ENCODE results near the gene TBC1D16. TPM values are rescaled to one million over a fixed set of nuclear protein-coding genes. Genes with fewer than 3 reads are reported as not detected.
"Not testable (repeated sequence)": the region's sequence is repeated elsewhere in the genome, so short reads cannot be mapped to it uniquely, and the experiment has no call there.

The TBC1D16 gene
- total RNA-seq, 1 donor from 2014 or later = 48.8 TPM

DNA sequence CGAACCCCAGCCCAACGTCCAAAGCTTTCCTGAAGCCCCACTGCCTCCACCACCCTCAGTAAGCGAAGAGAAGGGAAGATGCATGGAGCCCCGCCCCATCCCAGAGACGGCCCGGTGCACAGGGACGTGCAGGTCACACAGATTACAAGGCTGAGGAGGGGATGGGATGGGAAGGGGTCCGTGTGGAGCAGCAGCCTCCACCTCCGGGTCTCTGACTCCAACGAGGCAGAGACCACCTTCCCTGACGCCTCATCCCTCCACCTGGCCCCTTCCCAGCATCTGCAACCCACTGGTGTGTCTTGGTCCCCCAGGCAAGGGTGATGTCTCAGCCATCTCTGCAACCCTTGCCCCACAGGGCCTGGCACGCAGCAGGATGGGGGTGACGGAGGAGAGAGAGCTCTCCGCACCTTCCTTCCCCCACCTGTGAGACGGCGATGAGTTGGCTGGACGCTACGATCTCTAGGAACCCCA, 58.5 kb downstream of the TBC1D16 start:
- no peak for DNase-seq (ENCODE audit: low read depth in 2 of 2)

DNA sequence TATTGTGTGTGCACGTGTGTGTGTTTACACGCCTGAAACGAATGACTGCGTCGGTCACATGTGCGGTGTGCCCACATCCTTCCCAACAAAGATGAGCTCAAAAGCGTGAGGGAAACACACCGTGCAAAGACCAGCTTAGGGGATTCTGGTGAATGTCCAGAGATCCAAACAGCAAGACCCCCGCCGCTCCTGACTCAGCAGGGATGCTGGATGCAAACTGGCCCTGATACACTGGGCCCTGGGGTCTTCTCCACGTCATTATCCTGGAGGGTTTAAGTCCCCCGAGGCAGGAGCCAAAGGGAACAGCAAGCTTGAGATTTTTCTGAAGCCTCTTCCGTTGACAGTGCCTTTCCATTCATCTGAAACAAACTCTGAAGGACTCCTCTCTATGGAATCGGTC, 59.2 kb downstream of the TBC1D16 start:
- no peak for DNase-seq (ENCODE audit: low read depth in 2 of 2)

DNA sequence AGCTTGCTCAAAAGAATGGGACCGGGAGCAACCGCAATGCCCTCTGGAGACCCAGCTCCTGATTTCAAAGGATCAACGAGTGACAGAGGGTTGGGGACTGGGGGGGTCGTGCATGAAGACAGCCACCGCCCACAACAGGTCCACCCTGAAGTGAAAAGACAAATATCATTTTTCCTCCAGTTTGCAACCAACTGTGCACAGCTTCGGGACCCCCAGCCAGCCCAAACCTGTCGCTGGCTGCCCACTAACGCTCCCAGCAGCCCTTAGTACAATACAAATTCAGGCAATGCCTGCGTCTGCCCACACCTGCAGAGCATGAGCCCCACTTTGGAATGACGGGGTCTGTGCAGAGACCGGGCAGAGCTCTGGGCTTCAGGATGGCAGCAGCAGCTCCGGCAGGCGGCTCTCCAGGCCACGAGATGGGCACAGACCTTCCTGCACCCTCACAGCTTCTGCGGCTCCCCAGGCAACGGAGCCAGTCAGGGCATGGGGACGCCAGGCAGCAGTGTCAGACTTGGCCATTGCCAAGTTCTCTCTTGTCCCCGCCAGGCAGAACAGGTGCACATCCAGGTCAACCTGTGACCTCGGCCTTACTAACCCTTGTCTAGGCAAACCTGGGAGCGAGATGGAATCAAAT, 60.1 kb downstream of the TBC1D16 start:
- no peak for DNase-seq (ENCODE audit: low read depth in 2 of 2)

DNA sequence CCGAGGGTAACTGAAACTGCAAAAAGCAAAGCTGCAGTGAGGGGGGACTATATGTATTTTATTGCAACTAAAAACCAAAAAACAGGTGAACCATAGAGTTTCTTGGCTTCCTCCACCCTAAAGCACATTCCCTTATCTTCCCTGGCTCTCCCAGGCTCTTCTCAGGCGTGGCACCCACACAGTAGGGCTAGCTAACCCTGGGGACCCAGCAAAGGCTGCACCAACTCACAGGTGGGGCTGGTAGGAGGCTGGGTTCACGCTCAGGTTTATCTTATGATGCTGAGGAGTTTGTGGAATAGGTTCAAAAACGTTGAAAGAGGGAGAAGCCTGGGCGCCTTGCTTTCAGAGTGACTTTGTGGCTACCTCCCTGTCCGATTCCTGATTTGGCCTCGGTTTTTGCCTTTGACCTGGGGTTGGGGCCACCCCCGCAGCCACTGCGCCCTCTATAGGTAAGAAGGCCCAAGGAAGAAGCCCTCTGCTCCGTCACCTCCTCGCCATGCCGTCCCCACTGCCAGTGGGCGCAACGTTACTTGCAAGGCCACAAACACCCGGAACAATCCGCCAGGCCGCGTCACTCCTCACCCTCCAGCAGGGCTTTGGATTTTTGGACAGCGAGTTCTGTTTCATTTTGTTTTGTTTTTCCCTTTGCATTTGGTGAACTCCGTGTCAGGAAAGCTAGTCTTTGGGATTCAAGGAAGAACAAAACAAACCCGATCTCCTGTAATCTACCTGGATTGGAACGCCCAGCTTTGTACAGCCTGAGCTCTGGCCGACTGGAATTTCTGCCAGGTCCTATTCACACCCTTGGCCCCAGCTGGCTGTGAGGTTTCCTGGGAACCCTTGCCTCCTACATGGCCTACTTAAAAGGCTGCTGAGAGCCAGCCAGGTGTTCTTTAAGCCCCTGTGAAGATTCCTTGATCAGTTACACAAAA, 60.8 kb downstream of the TBC1D16 start:
- DNase-seq (ENCODE audit: low read depth in 2 of 2) = no peak

DNA sequence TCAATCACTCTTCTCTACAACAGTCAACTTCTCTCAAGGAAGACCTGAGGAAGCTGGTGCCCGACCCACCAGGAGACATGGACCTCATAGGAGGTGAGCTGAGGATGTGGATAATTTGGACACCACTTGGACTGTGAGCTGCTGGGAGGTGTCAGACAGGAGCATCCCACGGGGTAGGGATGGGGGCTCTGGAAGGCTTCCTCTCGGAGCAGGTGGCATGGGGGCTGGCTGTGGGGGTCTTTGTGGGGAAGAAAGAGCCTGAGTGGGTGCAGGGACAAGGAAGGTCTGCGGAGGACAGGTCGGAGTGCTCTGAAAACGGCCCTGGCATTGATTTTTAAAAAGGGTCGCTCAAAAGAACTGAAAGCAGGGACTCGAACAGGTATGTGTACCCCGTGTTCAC, 64.0 kb downstream of the TBC1D16 start:
- no peak for DNase-seq (ENCODE audit: low read depth in 2 of 2)

DNA sequence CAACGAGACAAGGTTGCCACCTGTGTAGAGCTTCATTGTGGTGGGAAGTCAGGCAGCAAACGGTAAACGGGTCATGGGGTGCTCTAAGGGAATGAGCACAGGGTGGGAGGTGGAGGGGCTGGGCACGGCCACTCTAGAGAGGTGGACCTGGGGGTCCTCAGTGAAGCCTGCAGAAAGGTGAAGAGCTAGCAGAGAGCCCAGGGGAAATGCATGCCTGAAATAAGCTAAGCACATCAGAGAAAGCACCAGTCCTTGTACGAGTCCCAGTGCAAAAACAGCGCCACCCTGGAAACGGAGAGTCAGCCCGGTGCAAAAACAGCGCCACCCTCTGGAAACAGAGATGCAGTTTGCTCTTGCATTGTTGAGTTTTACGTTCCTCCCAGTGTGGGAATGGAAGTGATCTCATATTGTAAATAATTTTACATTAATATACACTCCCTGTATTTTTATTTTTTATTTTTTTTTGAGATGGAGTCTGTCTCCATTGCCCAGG, 65.0 kb downstream of the TBC1D16 start:
- DNase-seq (ENCODE audit: low read depth in 2 of 2) = peak; percentile 79 to 80

DNA sequence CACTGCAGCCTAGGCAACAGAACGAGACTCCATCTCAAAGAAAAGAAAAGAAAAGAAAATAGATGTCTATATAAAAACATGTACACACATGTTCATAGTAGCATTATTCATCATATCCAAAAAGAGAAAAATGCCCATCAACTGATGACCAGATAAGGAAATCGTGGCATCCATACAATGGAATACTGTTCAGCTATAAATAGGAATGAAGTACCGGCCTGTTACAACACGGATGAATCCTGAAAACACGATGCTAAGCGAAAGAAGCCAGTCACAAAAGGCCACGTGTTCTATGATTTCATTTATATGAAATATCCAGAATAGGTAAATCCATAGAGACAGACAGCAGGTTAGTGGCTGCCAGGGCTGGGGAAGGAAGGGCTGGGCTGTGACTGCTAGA, 65.8 kb downstream of the TBC1D16 start:
- no peak for DNase-seq (ENCODE audit: low read depth in 2 of 2)

DNA sequence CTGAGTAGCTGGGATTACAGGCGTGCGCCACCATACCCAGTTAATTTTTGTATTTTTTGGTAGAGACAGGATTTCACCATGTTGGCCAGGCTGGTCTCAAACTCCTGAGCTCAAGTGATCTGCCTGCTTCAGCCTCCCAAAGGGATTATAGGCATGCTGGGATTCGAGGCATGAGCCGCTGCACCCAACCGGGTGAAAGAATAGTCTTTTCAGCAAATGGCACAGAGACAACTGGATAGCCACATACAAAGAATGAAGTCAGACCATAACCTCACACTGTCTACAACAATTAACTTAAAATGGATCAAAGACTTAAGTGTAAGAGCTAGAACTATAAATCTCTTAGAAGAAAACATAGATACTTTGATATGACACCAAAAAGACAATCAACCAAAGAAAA, 67.6 kb downstream of the TBC1D16 start:
- no peak for DNase-seq (ENCODE audit: low read depth in 2 of 2)

DNA sequence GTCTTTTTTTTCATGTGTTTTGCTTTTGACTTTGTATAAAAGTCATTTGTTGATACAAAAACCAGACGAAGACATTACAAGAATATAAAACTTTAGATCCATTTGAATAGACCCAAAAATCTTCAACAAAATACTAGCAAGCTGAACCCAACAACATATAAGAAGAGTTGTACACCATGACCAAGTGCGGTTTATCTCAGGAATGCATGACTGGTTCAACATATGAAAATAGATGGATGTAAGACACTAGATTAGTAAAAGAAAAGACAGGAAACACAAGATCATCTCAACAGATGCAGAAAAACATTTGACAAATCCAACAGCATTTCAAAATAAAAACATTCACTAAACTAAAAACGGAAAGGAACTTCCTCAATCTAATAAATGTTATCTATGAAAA, 69.0 kb downstream of the TBC1D16 start:
- no peak for DNase-seq (ENCODE audit: low read depth in 2 of 2)

DNA sequence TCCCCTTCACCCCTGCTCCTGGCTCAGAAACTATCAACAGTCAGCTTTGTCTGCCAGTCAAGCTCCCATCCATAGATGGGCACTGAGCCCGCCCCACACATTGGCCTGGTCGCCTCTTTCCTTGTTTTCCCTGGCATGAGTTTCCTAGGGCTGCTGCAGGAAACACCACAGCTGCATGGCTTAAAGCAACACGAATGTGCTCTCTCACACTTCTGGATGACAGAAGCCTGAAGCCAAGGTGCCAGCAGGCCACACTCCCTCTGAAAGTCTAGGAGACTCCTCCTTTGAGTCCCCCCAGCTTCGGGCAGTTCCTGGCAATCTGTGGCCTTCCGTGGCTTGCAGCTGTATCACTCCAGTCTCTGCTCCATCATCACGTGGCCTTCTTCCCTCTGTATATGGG, 69.9 kb downstream of the TBC1D16 start:
- DNase-seq (ENCODE audit: low read depth in 2 of 2) = peak in 1 of 2 donors; percentile 73

DNA sequence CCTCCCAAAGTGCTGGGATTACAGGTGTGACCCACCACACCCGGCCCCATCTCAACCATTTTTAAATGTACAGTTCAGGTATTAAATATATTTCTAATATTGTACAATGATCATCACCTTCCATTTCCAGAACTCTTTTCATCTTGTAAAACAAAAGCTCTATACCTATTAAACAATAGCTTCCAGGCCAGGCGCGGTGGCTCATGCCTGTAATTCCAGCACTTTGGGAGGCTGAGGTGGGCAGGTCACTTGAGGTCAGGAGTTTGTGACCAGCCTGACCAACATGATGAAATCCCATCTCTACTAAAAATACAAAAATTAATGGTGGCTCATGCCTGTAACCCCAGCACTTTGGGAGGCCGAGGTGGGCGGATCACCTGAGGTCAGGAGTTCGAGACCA, 73.2 kb downstream of the TBC1D16 start:
- DNase-seq (ENCODE audit: low read depth in 2 of 2) = not testable (repeated sequence)

DNA sequence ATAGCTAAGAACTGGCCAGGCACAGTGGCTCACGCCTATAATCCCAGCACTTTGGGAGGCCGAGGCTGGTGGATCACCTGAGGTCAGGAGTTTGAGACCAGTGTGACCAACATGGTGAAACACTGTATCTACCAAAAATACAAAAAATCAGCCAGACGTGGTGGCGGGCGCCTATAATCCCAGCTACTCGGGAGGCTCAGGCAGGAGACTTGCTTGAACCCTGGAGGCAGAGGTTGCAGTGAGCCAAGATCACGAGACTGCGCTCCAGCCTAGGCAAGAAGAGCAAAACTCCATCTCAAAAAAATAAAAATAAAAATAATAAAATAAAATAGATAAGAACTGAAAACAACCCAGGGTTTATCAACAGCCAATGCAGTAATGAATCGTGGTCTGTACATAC, 74.1 kb downstream of the TBC1D16 start:
- not testable (repeated sequence) for DNase-seq (ENCODE audit: low read depth in 2 of 2)

DNA sequence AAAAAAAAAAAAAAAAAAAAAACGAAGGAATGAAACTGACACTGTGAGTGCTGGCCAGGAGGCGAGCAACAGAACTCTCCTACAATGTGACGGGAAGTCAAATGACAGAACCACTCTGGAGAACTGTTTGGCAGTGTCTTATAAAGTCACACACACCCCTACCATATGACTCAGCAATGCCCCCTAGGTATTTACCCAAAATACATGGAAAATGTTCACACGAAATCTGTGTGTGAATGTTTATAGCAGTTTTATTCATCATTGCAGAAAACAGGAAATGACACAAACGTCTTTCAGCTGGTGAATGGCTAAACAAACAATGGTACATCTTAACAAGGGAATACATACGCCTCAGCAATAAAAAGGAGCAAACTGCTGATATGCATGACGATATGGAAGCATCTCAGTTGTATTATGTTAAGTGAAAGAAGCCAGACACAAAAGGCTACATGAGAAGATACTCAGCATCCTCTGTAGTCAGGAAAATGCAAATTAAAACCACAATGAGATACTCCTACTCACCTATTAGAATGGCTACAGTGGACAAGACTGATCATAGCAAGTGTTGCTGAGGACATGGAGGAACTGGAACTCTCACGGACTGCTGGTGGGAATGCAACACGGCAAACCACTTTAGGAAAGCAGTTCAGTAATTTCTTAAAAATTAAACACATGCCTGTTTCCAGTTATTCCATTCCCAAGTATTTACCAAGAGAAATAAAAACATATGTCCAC, 74.7 kb downstream of the TBC1D16 start:
- DNase-seq (ENCODE audit: low read depth in 2 of 2) = peak; percentile 53 to 96

DNA sequence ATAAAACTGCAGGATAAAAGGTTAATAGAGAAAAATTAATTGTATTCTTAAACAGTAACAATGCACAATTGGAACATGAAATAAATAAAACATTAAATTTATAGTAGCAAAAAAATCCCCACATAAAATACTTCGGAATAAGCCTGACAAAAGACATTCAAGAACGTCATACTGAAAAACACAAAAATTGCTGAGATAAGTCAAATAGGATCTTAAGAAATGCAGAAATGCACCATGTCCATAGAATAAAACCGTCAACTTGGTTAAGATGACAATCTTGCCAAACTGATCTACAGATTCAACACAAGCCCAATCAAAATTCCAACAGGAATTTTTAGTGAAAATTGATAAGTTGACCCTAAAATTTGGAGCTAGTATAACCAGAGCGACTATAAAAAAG, 76.6 kb downstream of the TBC1D16 start:
- DNase-seq (ENCODE audit: low read depth in 2 of 2) = no peak

DNA sequence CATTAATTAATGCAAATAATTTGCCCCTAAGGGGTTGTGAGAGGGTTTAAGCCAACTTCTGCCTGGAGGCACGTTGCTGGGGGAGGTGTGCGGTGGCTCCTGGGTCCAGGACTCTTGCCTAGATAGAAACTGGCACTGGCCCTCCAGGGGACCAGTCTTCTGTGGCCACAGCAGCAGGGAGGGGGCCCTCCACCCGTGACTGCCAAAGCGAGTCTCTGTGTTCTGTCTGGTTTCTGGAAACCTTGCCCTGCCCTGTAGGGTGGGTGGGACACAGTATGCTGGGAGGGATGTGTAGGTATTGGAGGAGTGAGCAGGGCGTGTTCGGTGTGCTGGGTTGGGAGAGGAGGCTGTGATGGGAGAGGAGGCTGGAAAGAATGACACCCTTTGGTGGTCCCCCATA, 78.8 kb downstream of the TBC1D16 start:
- DNase-seq (ENCODE audit: low read depth in 2 of 2) = no peak

DNA sequence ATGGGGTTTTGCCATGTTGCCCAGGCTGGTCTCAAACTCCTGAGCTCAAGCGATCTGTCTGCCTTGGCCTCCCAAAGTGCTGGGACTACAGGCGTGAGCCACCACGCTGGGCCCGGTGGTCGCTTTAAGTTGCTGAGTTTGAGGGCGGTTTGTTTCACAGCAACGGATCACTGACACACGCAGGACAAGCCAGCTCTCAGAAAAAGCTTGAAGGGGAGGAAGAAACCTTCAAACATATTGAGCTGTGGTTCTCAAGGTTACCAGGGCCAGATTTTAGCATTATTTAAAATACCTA, 79.3 kb downstream of the TBC1D16 start:
- DNase-seq (ENCODE audit: low read depth in 2 of 2) = not testable (repeated sequence)

DNA sequence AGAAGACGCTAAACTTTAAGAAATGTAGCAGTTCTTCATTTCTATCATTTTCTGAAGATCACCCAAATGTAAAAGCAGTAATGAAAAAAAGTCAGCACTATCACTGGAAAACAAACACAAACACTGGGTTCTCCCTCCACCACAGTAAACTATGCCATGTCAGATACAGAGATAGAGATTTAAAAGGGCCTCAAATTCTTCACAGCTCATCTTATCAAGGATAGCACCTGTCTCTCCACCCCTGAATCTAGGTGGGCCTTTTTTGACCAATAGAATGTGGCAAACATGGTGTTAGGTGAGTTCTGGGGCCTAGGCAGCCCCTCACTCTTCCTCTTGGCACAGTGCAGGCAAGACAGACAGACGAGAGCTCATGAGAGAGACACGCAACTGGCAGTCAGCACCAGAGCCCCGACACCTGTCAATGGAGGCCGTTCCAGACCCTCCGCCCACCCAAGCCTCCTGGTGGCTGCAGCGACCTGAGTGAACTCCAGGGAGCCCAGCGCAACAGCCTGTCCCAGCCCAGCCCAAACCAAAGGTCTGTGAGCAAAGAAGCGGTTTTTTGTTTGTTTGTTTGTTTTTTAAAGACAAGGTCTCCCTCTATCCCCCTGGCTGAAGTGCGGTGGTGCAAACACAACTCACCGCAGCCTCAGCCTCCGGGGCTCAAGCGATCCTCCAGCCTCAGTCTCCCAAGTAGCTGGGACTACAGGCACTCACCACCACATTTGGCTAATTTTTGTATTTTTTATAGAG, 79.8 kb downstream of the TBC1D16 start:
- DNase-seq (ENCODE audit: low read depth in 2 of 2) = no peak

DNA sequence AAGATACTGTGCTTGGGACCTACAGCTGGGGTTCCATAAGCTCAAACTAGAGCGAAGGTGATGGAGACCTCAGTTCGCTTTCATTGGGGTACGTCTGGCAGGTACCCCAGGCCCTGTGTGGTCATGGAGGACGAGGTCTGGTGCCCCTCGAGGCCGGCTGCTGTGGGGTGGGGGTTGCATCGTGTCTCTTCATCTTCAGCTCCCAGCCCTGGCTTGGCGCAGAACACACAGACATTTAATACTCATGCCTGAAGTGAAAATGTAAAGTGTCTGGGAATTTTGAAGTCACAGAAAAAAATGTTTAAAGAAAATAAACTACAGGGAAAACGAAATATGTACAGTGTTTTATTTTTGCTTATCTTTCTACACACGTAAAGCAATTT, 80.5 kb downstream of the TBC1D16 start:
- DNase-seq (ENCODE audit: low read depth in 2 of 2) = no peak

DNA sequence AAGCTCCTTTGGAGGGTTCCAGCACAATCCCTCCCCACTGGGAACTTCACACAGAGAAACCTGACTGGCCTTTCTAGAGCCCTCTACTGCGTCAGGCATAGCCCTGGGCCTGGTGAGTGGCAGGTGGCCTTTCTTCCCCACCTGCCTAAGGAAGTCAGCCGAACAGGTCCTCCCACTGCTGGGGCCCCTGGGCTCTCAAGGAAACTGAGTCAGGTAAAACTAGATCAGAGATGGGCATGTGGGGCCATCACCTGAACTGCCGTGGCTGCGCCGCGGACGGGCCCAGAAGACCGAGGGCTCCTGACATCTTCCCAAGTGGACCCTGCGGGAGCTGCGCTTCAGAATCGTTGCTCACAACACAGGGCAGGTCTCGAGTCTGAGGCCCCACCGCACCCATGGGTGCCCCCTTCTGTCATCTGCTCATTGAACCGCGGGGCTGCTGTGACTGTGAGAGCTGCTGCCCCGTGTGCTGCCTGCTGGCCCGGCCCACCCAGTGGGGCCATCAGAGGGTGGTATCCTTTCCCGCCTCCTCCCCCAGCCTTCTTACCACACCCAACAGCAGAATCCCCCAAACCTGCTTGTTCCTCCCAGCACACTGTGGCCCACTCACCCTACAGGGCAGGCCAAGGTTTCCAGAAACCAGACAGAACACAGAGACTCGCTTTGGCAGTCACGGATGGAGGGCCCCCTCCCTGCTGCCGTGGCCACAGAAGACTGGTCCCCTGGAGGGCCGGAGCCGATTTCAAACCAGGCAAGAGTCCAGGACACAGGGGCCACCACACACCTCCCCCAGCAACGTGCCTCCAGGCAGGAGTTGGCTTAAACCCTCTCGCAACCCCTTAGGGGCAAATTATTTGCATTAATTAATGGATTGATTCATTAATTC, 81.1 kb downstream of the TBC1D16 start:
- no peak for DNase-seq (ENCODE audit: low read depth in 2 of 2)

DNA sequence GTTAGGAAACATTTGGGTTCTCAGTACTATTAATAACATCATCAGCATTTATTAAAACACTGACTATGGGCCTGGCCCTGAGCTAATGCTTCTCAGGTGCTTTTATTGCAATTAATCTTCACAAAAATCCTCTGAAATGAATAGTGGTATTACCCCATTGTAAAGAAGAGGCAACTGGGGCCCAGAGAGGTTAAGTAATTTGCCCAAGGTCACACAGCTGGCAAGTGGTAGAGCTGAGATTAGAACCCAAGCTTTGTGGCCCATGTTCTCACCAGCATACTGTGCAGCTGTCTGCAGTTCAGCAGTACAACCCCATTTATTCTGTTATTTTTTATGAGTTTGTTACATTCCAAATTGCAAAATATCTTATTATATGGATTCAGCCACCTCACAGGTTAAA, 82.3 kb downstream of the TBC1D16 start:
- no peak for DNase-seq (ENCODE audit: low read depth in 2 of 2)

DNA sequence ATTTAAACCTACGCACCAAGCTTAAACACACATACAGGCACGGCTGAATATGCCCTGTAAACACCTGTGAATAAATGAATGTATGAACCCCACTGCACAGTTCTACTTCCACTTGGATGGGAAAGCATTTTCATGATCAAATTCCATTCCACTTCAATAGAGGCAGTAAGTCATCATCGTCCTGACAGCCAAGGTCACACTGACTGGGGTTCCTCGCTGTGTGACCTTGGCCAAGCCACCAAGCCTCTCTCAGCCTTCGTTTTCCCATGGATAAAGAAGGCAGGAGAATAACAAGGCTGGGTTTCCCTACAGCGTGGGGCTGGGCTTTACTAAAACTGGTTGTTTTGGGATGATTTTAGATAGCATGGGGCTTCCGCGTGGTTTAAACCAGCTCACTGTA, 82.8 kb downstream of the TBC1D16 start:
- DNase-seq (ENCODE audit: low read depth in 2 of 2) = no peak
